Coronary artery (tissue), 2 donors: Measurements from ENCODE around the gene WDR74.

Experiments
- DNase-seq: peaks from one replicate; pipeline ENCODE4 v3.0.0-alpha.2; 2017; ENCODE audit warnings: low spot score
- H3K27ac ChIP-seq, 2 donors: fragments of 200-600 bp; sonication (generic); one replicate each; pipeline ENCODE4 v1.5.1; 2016 to 2019
- H3K4me3 ChIP-seq: fragments of 200-600 bp; sonication (generic); 2 replicates; pipeline ENCODE4 v1.5.1; 2016; ENCODE audit warnings: mild to moderate bottlenecking, moderate library complexity
- CTCF ChIP-seq: fragments of 200-600 bp; sonication (generic); IDR thresholded peaks from one replicate; pipeline ENCODE4 v1.5.1; 2019; ENCODE audit warnings: antibody characterized with exemption

Gene WDR74

GRCh38 chr11:62788991-62789390, 50.4 kb downstream of the WDR74 start:
- no peak overlapping the region for H3K27ac ChIP-seq
- DNase-seq, result no peak
- H3K4me3 ChIP-seq, result no peak overlapping the region
- no peak for TF ChIP-seq CTCF

DNA sequence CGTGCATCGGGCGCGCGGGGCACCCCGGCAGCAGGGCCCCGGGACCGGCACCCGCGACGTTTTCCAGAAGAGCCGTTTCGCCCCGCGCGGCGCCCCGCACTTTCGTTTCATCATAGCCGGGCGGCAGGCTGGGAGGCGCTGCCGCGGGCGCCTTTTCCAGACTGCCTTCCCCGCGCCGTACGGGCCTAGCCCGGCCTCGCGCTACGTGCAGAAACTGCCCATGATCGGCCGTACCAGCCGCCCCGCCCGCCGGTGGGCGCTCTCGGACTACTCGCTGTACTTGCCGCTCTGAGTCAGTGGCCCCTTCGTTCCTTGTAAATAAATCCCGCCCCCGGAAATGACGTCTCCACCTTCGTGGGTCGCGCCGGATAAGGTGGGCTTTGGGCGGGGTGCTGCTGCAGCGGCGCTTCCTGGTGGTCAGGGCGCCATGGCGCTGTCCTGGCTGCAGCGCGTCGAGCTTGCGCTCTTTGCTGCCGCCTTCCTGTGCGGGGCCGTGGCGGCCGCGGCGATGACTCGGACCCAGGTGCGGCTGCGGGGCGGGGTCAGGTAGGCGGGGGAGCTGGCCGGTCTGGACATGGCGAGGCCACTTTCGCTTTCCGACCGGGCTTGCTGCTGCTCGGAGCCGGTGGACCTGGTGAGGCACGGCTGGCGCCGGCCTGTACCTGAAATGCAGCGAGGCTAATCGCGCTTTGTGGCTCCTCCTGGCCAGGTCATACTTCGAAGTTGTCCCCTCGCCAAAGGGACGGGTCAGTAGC, 52.2 kb downstream of the WDR74 start, which contains the start of gene TMEM179B:
TSS of gene TMEM179B (plus strand) at position 398 of the 755 bp plus-strand sequence. CDS start at position 428, 30 bp downstream.
- peak within 1 kb of the TSS; percentile 98 for H3K4me3 ChIP-seq
- TF ChIP-seq CTCF, result no peak
- peak within 1 kb of the TSS; percentile 91 to 99 for H3K27ac ChIP-seq
- DNase-seq, result peak; percentile 98

DNA sequence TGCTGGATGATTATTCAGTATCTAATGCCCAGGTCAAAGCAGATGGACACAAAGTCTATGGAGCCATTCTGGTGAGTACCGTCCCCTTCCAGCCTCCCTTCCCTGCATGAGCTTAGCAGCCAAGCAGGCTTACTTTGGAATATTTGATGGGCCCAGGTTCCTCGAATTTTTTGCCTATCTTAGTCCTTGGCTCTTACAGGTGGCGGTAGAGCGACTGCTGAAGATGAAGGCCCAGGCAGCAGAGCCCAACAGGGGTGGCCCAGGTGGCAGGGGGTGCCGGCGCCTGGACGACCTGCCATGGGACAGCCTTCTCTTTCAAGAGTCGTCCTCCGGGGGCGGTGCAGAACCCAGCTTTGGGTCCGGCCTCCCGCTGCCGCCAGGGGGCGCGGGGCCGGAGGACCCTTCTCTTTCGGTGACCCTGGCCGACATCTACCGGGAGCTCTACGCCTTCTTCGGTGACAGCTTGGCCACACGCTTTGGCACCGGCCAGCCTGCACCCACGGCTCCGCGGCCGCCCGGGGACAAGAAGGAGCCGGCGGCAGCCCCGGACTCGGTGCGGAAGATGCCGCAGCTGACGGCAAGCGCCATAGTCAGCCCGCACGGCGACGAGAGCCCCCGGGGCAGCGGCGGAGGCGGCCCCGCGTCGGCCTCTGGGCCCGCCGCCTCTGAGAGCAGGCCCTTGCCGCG, 52.9 kb downstream of the WDR74 start:
- peak overlapping the region; percentile 91 to 99 for H3K27ac ChIP-seq
- peak overlapping the region; percentile 98 for H3K4me3 ChIP-seq
- DNase-seq, result peak; percentile 92
- peak; percentile 93 for TF ChIP-seq CTCF
